LNCAP (cell line): ENCODE data around the gene STAC3.

Experiments used
- TF ChIP-seq, protein P1 (sequence below): fragments of 450-650 bp; IDR thresholded peaks from 2 replicates; pipeline ENCODE4 v1.5.1; 2017; ENCODE audit warnings: mild to moderate bottlenecking

STAC3 gene

GRCh38 chr12:57210926-57211692 lies 39.9 kb downstream of the STAC3 start:
- TF ChIP-seq, protein P1, sequence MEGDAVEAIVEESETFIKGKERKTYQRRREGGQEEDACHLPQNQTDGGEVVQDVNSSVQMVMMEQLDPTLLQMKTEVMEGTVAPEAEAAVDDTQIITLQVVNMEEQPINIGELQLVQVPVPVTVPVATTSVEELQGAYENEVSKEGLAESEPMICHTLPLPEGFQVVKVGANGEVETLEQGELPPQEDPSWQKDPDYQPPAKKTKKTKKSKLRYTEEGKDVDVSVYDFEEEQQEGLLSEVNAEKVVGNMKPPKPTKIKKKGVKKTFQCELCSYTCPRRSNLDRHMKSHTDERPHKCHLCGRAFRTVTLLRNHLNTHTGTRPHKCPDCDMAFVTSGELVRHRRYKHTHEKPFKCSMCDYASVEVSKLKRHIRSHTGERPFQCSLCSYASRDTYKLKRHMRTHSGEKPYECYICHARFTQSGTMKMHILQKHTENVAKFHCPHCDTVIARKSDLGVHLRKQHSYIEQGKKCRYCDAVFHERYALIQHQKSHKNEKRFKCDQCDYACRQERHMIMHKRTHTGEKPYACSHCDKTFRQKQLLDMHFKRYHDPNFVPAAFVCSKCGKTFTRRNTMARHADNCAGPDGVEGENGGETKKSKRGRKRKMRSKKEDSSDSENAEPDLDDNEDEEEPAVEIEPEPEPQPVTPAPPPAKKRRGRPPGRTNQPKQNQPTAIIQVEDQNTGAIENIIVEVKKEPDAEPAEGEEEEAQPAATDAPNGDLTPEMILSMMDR: no peak

- TF ChIP-seq, protein P1: no peak
Observed at GRCh38 chr12:57210461-57210860, 40.5 kb downstream of the STAC3 start.

- TF ChIP-seq, protein P1: no peak
Observed at GRCh38 chr12:57209916-57210315, 41.1 kb downstream of the STAC3 start.

DNA sequence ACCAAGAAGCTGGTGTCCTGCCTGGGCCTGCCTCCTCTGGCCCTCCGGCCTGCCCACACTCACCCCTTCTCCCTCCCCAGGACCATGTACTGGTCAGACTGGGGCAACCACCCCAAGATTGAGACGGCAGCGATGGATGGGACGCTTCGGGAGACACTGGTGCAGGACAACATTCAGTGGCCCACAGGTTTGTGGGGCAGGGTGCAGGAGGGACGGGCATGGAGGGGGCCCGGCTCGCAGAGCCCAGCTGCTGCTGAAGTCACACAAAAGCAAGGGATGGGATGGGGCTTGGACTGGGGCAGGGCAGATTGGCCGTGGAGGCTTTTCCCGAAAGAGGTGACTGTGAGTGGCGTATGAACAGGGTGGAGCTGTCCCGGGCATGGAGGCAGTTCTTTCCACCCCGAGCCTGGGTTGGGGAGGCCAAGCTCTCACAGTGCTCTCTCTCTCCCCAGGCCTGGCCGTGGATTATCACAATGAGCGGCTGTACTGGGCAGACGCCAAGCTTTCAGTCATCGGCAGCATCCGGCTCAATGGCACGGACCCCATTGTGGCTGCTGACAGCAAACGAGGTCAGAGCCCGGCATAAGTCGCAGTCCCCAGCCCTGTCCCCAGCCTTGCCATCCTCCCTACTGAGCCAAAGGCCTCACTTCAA lies 42.2 kb downstream of the STAC3 start:
- TF ChIP-seq, protein P1: no peak

GRCh38 chr12:57207731-57208630 lies 43.0 kb downstream of the STAC3 start:
- TF ChIP-seq, protein P1: no peak

DNA sequence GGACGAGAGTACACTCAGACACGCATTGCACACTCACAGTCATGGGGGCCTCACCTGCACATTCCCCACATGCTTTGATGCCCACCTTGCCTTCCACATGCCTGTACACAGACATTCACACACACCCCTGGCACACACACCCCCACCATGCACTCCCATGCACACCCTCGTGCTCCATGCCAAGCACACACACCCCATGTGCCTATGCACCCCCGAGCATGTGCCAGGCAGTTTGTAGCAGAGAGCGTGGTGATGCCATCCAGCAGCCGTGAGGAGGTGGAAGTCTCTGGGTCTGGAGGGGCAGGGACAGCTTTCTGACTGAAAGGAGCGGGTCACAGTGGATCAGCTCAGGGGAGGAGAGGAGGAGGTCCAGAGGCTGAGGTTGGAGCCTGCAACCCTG lies 45.1 kb downstream of the STAC3 start:
- TF ChIP-seq, protein P1: no peak

DNA sequence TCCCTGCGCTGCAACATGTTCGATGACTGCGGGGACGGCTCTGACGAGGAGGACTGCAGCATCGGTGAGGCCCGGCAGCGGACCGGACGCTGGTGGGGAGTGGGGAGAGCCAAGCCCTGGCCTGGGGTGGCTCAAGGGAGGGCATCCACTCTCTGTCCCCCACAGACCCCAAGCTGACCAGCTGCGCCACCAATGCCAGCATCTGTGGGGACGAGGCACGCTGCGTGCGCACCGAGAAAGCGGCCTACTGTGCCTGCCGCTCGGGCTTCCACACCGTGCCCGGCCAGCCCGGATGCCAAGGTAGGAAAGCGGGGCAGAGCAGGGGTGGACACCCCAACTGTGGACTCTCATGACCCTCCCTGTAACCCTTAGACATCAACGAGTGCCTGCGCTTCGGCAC lies 45.8 kb downstream of the STAC3 start:
- TF ChIP-seq, protein P1: no peak
